Umbilical cord (tissue), 2 donors: Measurements from ENCODE around the gene TLCD2. TPM values are rescaled to one million over a fixed set of nuclear protein-coding genes. Genes with fewer than 3 reads are reported as not detected.
"Not testable (repeated sequence)": the region's sequence is repeated elsewhere in the genome, so short reads cannot be mapped to it uniquely, and the experiment has no call there.

ENCODE experiments used
- DNase-seq: peaks from one replicate; pipeline ENCODE4 v3.0.0-alpha.2; 2015; ENCODE audit warnings: low spot score
- total RNA-seq: library from RNA; depleted of rRNA; stranded (reverse); fragments of >200 nt; gene quantifications from one replicate; pipeline ENCODE4 v1.2.3, GENCODE V29; 2014; ENCODE audit warnings: low replicate concordance; ENCODE audit not compliant: insufficient read depth

The TLCD2 gene
- total RNA-seq, 1 donor from 2014 or later = 5.8 TPM

GRCh38 chr17:1686086-1686485 is 24.1 kb downstream of the TLCD2 start:
- no peak for DNase-seq

- DNase-seq = peak; percentile 99
Observed at GRCh38 chr17:1684378-1685189, 25.6 kb downstream of the TLCD2 start, which contains the start of gene PRPF8. TSS of gene PRPF8 (minus strand) at chr17:1684867. CDS start at chr17:1684571, 296 bp downstream.

GRCh38 chr17:1683459-1683858 is 26.7 kb downstream of the TLCD2 start:
- no peak for DNase-seq

- DNase-seq = no peak
Observed at GRCh38 chr17:1676401-1676800, 33.8 kb downstream of the TLCD2 start.

- DNase-seq = no peak
Observed at GRCh38 chr17:1673041-1673785, 37.0 kb downstream of the TLCD2 start.

GRCh38 chr17:1663934-1664333 is 46.2 kb downstream of the TLCD2 start:
- DNase-seq = not testable (repeated sequence)

- no peak for DNase-seq
Observed at GRCh38 chr17:1661045-1661444, 49.1 kb downstream of the TLCD2 start.

GRCh38 chr17:1658100-1658499 is 52.1 kb downstream of the TLCD2 start:
- DNase-seq = no peak

- no peak for DNase-seq
Observed at GRCh38 chr17:1653735-1654134, 56.4 kb downstream of the TLCD2 start.

- not testable (repeated sequence) for DNase-seq
Observed at GRCh38 chr17:1652794-1653193, 57.4 kb downstream of the TLCD2 start.

Other genes starting within 250 kb of the TLCD2 start
- gene MYO1C, start 217.7 kb downstream of the TLCD2 start, total RNA-seq = 90.5 TPM
- 19.3 TPM for gene INPP5K, start 193.8 kb downstream of the TLCD2 start, total RNA-seq
- gene PITPNA, start 147.6 kb downstream of the TLCD2 start, total RNA-seq = 8.4 TPM
- gene SLC43A2, start 81.5 kb downstream of the TLCD2 start, total RNA-seq = 11.6 TPM
- gene SCARF1, start 64.6 kb downstream of the TLCD2 start, total RNA-seq = 8.4 TPM
- 3.4 TPM for gene RILP, start 60.5 kb downstream of the TLCD2 start, total RNA-seq
- 87.6 TPM for gene PRPF8, start 25.5 kb downstream of the TLCD2 start, total RNA-seq
- 12.0 TPM for gene WDR81, start 14.3 kb upstream of the TLCD2 start, total RNA-seq
- 0.72 TPM for gene SERPINF2, start 32.5 kb upstream of the TLCD2 start, total RNA-seq
- gene SERPINF1, start 51.7 kb upstream of the TLCD2 start, total RNA-seq = 191 TPM
- 42.9 TPM for gene SMYD4, start 119.5 kb upstream of the TLCD2 start, total RNA-seq
- 22.4 TPM for gene RPA1, start 119.6 kb upstream of the TLCD2 start, total RNA-seq